Ovary (tissue), 3 donors: ENCODE measurements around the gene ALKAL2.

ENCODE experiments used
- EP300 ChIP-seq: sonication (generic); formaldehyde crosslinking; IDR thresholded peaks from one replicate; pipeline ENCODE4 v1.6.1; 2017; ENCODE audit warnings: antibody characterized with exemption
- POLR2A ChIP-seq: fragments of 450-650 bp; IDR thresholded peaks from one replicate; pipeline ENCODE4 v1.6.1; 2017; ENCODE audit warnings: antibody characterized with exemption, mild to moderate bottlenecking, moderate library complexity
- TF ChIP-seq, protein P1 (sequence below), 3 donors: fragments of 450-650 bp in 2 of 3; fragments of 200-600 bp in 1 of 3; IDR thresholded peaks; one replicate each; pipeline versions ENCODE4 v1.5.1 to v1.8.0; 2016 to 2022; ENCODE audit warnings: antibody characterized with exemption in 3 of 3, mild to moderate bottlenecking in 1 of 3
- donor health status: DM: no; HTN: no; CAD: no.

- TF ChIP-seq EP300 (no peak), POLR2A (no peak)
- TF ChIP-seq, protein P1, sequence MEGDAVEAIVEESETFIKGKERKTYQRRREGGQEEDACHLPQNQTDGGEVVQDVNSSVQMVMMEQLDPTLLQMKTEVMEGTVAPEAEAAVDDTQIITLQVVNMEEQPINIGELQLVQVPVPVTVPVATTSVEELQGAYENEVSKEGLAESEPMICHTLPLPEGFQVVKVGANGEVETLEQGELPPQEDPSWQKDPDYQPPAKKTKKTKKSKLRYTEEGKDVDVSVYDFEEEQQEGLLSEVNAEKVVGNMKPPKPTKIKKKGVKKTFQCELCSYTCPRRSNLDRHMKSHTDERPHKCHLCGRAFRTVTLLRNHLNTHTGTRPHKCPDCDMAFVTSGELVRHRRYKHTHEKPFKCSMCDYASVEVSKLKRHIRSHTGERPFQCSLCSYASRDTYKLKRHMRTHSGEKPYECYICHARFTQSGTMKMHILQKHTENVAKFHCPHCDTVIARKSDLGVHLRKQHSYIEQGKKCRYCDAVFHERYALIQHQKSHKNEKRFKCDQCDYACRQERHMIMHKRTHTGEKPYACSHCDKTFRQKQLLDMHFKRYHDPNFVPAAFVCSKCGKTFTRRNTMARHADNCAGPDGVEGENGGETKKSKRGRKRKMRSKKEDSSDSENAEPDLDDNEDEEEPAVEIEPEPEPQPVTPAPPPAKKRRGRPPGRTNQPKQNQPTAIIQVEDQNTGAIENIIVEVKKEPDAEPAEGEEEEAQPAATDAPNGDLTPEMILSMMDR (IDR thresholded peaks at IDR 0.05), result no peak
These were observed 8.5 kb upstream of the ALKAL2 start for GRCh38 chr2:296354-296753.
